Lung (tissue), 12 donors: ENCODE data around the gene PIH1D1. TPM values are rescaled to one million over a fixed set of nuclear protein-coding genes. Genes with fewer than 3 reads are reported as not detected.

Experiments used
- ATAC-seq: fragments of 200-7000 bp; cut with Tn5 transposase; one replicate; pipeline ENCODE4 v1.9.1; 2020; ENCODE audit warnings: moderate number of reproducible peaks; ENCODE audit not compliant: insufficient read depth, low FRiP score
- DNase-seq, 3 donors: peaks; one replicate each; pipeline ENCODE4 v3.0.0-alpha.2; 2013 to 2017
- H3K27ac ChIP-seq, 2 donors: one replicate each; pipeline ENCODE4 v1.5.1; 2013; ENCODE audit warnings: mild to moderate bottlenecking in 2 of 2, moderate library complexity in 2 of 2, control low read depth in 1 of 2, inconsistent platforms in 1 of 2, low read depth in 1 of 2, low read length in 1 of 2
- H3K27me3 ChIP-seq, 3 donors: one replicate each; pipeline ENCODE4 v1.5.1; 2013; ENCODE audit warnings: low read length in 2 of 3; ENCODE audit not compliant: control insufficient read depth in 3 of 3, insufficient read depth in 3 of 3
- H3K36me3 ChIP-seq, 4 donors: one replicate each; pipeline ENCODE4 v1.5.1; 2013; ENCODE audit warnings: low read length in 4 of 4, mild to moderate bottlenecking in 1 of 4, moderate library complexity in 1 of 4; ENCODE audit not compliant: control insufficient read depth in 4 of 4, insufficient read depth in 4 of 4
- H3K4me1 ChIP-seq, 5 donors: one replicate each; pipeline ENCODE4 v1.5.1; 2013; ENCODE audit warnings: low read length in 5 of 5, mild to moderate bottlenecking in 2 of 5, moderate library complexity in 1 of 5; ENCODE audit not compliant: control insufficient read depth in 5 of 5, insufficient read depth in 5 of 5
- H3K4me3 ChIP-seq: one replicate; pipeline ENCODE4 v1.5.1; 2013; ENCODE audit warnings: mild to moderate bottlenecking, control low read depth, moderate library complexity
- H3K9ac ChIP-seq, 2 donors: one replicate each; pipeline ENCODE4 v1.5.1; 2013; ENCODE audit warnings: low read length in 2 of 2, control low read depth in 1 of 2; ENCODE audit not compliant: insufficient read depth in 1 of 2
- H3K9me3 ChIP-seq, 4 donors: one replicate each; pipeline ENCODE4 v1.5.1; 2013; ENCODE audit warnings: low read length in 3 of 4, mild to moderate bottlenecking in 1 of 4, moderate library complexity in 1 of 4; ENCODE audit not compliant: control insufficient read depth in 4 of 4, insufficient read depth in 3 of 4
- CTCF ChIP-seq: IDR thresholded peaks from 2 replicates; pipeline ENCODE4 v1.5.1; 2012; ENCODE audit warnings: mild to moderate bottlenecking; ENCODE audit errors: control extremely low read depth, extremely low read depth
- WGBS, 2 donors: extraction: QIAGEN DNeasy Blood & Tissue Kit; methylation state at CpG; one replicate each; pipeline ENCODE4 v1.1.7; 2013; 5-methylcytosine and 5-hydroxymethylcytosine counted together
- polyA plus RNA-seq, 2 donors: library from polyadenylated mRNA; stranded (reverse); fragments of 200-250 nt; gene quantifications; one replicate each; pipeline ENCODE4 v1.2.1, GENCODE V29; 2013
- total RNA-seq, 2 donors: library from RNA; depleted of rRNA in 1 of 2; stranded (reverse); fragments of >200 nt in 1 of 2; gene quantifications; one replicate each; pipeline ENCODE4 v1.2.1, GENCODE V29; 2014 to 2021
- donor health status: control.
- donor health status: control.
- donor health status: Bipolar disorder and iron deficiency.
- donor health status: healthy.
- donor health status: DM: yes; HTN: yes; CAD: no.

Gene PIH1D1
- total and polyA plus RNA-seq, 4 donors = 63.7 to 66.6 (median 65.8) TPM

DNA sequence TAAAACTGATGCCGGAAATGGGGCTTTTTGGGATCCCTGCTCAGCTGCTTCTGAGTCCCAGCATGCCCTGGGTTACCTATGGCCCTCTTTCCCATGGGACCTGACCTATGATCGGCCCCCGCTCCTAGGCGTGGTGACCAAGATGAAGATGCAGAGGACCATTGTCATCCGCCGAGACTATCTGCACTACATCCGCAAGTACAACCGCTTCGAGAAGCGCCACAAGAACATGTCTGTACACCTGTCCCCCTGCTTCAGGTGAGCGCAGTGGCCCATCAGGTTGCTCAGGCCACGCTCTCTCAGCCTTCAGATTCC, 46.1 kb upstream of the PIH1D1 start:
- DNase-seq (no peak), ATAC-seq (no peak)
- H3K4me1 ChIP-seq = peaks cover 0 to 21% (median 12%) of the 10 kb centered on the region in 5 donors
- TF ChIP-seq CTCF = no peak
- peak overlapping the region; percentile 7 for H3K4me3 ChIP-seq
- peak overlapping the region in 1 of 2 donors; percentile 58 for H3K27ac ChIP-seq
- no peaks in the 10 kb centered on the region for H3K9me3 ChIP-seq
- no peaks in the 10 kb centered on the region for H3K27me3 ChIP-seq
- 87 to 95% methylated on average over 12 of the region's 12 CpGs for WGBS, 2 donors
- H3K9ac ChIP-seq = peak overlapping the region in 1 of 2 donors; percentile 99
- peaks cover 7 to 31% (median 24%) of the 10 kb centered on the region in 4 donors for H3K36me3 ChIP-seq

DNA sequence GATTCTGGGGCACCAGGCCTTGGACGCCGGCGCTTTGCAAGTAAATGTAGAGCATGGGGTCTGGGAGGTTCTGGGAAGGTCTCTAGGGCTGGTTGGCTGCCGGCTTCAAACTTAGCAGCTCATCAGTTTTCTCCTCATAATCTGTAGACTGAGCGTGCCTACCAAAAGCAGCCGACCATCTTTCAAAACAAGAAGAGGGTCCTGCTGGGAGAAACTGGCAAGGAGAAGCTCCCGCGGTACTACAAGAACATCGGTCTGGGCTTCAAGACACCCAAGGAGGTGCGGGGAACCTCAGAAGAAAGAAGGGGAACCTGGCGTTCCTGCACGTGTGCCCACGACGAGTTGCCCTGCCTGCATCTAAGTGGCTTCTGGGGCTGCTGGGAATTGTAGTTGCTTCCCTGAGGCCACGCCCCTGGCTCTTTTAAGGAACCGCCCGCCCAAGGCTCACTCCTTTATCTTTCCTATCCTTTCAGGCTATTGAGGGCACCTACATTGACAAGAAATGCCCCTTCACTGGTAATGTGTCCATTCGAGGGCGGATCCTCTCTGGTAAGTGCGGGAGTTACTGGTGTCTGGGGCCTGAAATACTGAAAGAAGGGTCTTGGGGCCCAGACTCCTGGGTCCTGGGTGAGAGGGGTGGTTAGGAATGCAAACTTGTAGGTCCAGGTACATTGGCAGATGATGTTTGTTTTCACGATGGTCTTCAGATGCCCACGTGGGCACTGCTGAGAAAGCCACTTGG, 45.6 kb upstream of the PIH1D1 start:
- Histone ChIP-seq H3K27me3 (no peaks in the 10 kb centered on the region), H3K36me3 (peaks cover 12 to 32% (median 28%) of the 10 kb centered on the region in 4 donors), H3K27ac (peak overlapping the region; percentile 86 to 94), H3K9ac (peak overlapping the region; percentile 98 to 99), H3K9me3 (no peaks in the 10 kb centered on the region), H3K4me3 (peak overlapping the region; percentile 72), H3K4me1 (peaks cover 0 to 17% (median 12%) of the 10 kb centered on the region in 5 donors)
- 14 to 23% methylated on average over 22 of the region's 22 CpGs for WGBS, 2 donors
- TF ChIP-seq CTCF = no peak
- DNase-seq (peak; percentile 45 to 53 (median 46)), ATAC-seq (no peak)

DNA sequence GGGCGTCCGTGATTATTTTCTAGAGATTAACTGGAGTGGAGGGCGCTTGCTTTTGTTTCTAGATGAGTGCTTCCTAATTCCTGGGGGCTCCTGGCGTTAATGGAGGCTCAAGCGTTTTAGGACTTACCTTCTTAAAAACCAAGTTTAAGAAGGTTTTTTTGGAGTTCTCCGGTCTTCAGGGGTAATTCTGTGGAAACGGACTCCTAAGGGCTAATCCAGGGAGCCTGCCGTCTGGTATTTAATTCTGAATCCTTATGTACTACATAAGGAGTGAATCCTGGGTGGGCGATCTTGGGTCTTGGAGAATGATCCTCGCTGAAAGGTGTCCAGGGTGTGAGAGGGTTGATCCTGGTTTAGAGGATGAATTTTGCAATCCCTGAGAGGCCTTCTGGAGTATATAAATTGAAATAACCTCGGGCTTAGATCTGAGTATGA, 45.0 kb upstream of the PIH1D1 start:
- no peak for ATAC-seq
- DNase-seq = no peak
- Histone ChIP-seq H3K4me3 (peak overlapping the region; percentile 72), H3K27ac (peak overlapping the region; percentile 86 to 94), H3K27me3 (no peaks in the 10 kb centered on the region), H3K36me3 (peaks cover 12 to 38% (median 34%) of the 10 kb centered on the region in 4 donors), H3K9ac (peak overlapping the region; percentile 98 to 99), H3K4me1 (peaks cover 0 to 17% (median 12%) of the 10 kb centered on the region in 5 donors), H3K9me3 (no peaks in the 10 kb centered on the region)
- TF ChIP-seq CTCF = no peak
- WGBS, 2 donors = 0 to 1% methylated on average over 11 of the region's 11 CpGs
